ENCODE data around the gene ENG.
A peak's percentile ranks its signal among the peaks of the same experiment; 100 is the strongest.
"Not testable (repeated sequence)": the region's sequence is repeated elsewhere in the genome, so short reads cannot be mapped to it uniquely, and the experiment has no call there.

Gene ENG

DNA sequence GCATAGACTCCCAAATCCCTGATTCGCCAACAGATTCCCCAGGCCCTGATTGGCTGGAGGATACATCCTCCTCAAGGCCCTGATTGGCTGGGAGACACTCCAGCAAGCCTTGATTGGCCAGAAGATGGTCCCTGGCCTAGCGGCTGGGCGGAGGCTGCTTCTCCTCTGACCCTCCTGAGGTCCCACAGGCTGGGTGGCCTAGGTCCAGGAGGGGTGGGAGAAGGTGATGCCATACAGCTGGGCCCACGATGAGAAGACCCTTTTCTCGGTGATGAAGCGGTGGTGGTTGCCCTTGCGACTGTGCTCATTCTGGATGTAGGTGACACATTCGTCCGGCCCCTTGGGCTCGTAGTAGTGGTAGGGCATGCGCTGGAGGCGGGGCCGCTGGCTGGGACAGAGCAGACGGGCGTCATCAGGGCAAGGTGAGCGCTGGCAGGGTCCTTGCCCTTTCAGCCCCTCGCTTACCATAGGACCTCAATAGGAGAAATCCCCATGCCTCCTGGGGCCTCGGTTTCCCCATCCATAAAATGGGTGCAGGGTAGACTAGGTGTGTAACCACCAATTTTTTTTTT, 32.0 kb upstream of the ENG start:
- H3K9me3 ChIP-seq (ENCODE audit: control extremely low read depth in 1 of 5, control insufficient read depth in 4 of 5, insufficient read depth in 2 of 5, low read depth in 1 of 5, low read length in 4 of 5): no peaks in the 10 kb centered on the region
- peaks cover 5 to 49% (median 26%) of the 10 kb centered on the region in 4 experiments for H3K36me3 ChIP-seq (ENCODE audit: control insufficient read depth in 4 of 4, insufficient read depth in 4 of 4, low read length in 3 of 4)
- ChIA-PET POLR2A (no interaction called here), CTCF (interaction anchor here (1.6 kb wide), 1 partner anchor 12 kb away, joined by 6 read pairs; no protein-coding TSS in a partner anchor)
- DNase-seq: no peak
- 99% methylated on average over 15 of the region's 18 CpGs for WGBS (ENCODE audit: insufficient coverage)
- peaks cover 4 to 45% (median 39%) of the 10 kb centered on the region in 4 experiments for H3K4me1 ChIP-seq (ENCODE audit: control extremely low read depth in 1 of 4, control insufficient read depth in 4 of 4, insufficient read depth in 4 of 4, low read length in 3 of 4)
- no peaks in the 10 kb centered on the region for H3K27me3 ChIP-seq (replicated peaks in 2 of 5; ENCODE audit: control insufficient read depth in 4 of 5, insufficient read depth in 5 of 5, low read length in 4 of 5)
- no peak overlapping the region for H3K27ac ChIP-seq (ENCODE audit: insufficient read depth in 1 of 2, low read depth in 1 of 2, low read length in 2 of 2, poor library complexity in 1 of 2, severe bottlenecking in 2 of 2)
- no peak overlapping the region for H3K4me3 ChIP-seq (ENCODE audit: control insufficient read depth in 1 of 7, extremely low read depth in 1 of 7, insufficient read depth in 4 of 7, low read depth in 2 of 7, low read length in 6 of 7)

DNA sequence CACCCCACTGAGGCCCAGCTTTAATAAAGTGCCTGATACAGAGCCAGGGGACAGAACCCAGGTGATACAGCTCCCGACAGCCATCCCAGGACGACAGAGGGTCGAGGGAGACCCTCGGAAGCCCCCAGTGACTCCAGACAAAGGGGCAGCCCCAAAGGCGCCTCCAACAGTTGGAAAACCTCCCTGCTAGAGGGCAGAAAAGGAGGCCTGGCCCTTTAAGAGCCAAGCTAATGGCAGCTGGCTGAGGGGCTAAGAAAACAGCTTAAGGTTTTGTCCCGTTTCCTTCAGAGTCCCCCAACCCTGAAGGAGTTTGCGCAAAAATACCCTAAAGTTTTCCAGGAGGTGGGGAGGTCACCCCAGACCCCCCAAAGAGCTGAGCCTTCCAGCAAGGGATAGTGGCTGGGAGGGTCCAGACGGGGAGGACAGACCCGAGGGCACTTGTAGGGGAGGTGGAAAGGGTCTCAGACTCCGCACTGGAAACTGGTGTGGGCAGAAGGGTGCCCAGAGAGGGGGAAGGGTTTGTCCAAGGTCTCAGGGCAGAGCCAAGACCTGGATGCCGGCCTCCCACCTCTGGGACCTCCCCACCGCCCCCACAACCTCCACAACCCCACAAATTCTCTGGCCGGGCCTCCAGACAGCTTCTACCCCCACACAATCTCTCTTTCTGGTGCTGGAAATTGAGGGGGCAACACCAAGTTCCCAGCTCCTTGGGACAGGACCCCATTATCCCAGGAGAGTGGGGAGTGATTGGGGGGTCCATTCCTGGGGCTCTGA, 31.2 kb upstream of the ENG start:
- ChIA-PET CTCF (interaction anchor here (0.8 to 2.2 kb wide), 9 partner anchors 9 to 40 kb away, joined by 3 to 15 read pairs (median 4); partner anchors contain the start of genes ENG and ST6GALNAC6), POLR2A (interaction anchor here (0.9 to 1.8 kb wide), 2 partner anchors 13 to 18 kb away, joined by 4 to 7 read pairs; no protein-coding TSS in a partner anchor)
- WGBS (ENCODE audit: insufficient coverage): 86% methylated on average over 8 of the region's 13 CpGs
- Histone ChIP-seq H3K27me3 (replicated peaks in 2 of 5; ENCODE audit: control insufficient read depth in 4 of 5, insufficient read depth in 5 of 5, low read length in 4 of 5) (no peaks in the 10 kb centered on the region), H3K36me3 (ENCODE audit: control insufficient read depth in 4 of 4, insufficient read depth in 4 of 4, low read length in 3 of 4) (peaks cover 2 to 44% (median 22%) of the 10 kb centered on the region in 4 experiments), H3K9me3 (ENCODE audit: control extremely low read depth in 1 of 5, control insufficient read depth in 4 of 5, insufficient read depth in 2 of 5, low read depth in 1 of 5, low read length in 4 of 5) (no peaks in the 10 kb centered on the region), H3K4me1 (ENCODE audit: control extremely low read depth in 1 of 4, control insufficient read depth in 4 of 4, insufficient read depth in 4 of 4, low read length in 3 of 4) (peaks cover 4 to 45% (median 39%) of the 10 kb centered on the region in 4 experiments), H3K4me3 (ENCODE audit: control insufficient read depth in 1 of 7, extremely low read depth in 1 of 7, insufficient read depth in 4 of 7, low read depth in 2 of 7, low read length in 6 of 7) (peak overlapping the region in 1 of 7 experiments; percentile 23), H3K27ac (ENCODE audit: insufficient read depth in 1 of 2, low read depth in 1 of 2, low read length in 2 of 2, poor library complexity in 1 of 2, severe bottlenecking in 2 of 2) (peak overlapping the region in 1 of 2 experiments; percentile 59)
- DNase-seq: no peak

GRCh38 chr9:127884976-127885490, 30.6 kb upstream of the ENG start:
- 67% methylated on average over 11 of the region's 15 CpGs for WGBS (ENCODE audit: insufficient coverage)

DNA sequence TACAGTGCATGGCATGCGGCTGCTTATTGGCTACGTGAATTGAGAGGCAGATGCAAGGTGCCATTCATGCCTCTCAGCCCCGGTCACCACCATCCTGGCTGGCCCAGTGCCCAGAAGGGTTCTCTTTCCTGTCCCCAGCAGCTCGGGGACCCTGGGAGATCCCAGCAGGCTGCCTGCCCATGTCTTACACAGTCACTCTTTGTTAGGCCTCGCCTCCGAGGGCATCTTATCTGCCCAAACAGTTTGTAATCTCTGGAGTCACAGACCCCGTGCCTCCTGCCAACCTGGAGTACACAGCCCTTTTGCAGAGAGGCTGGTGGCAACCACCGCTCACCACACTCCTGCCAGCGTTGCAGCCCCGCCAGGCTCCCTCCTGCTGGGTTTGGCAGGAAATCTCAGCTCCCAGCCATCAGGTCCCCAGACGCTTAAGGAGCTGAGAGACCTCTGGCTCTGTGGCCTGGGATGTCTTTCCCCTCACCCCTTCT, 30.0 kb upstream of the ENG start:
- POLR2A ChIA-PET: interaction anchor here (1.8 kb wide), 1 partner anchor 19 kb away, joined by 7 read pairs; no protein-coding TSS in a partner anchor
- no peaks in the 10 kb centered on the region for H3K27me3 ChIP-seq (replicated peaks in 2 of 5; ENCODE audit: control insufficient read depth in 4 of 5, insufficient read depth in 5 of 5, low read length in 4 of 5)
- peaks cover 4 to 45% (median 39%) of the 10 kb centered on the region in 4 experiments for H3K4me1 ChIP-seq (ENCODE audit: control extremely low read depth in 1 of 4, control insufficient read depth in 4 of 4, insufficient read depth in 4 of 4, low read length in 3 of 4)
- peaks cover 2 to 35% (median 18%) of the 10 kb centered on the region in 4 experiments for H3K36me3 ChIP-seq (ENCODE audit: control insufficient read depth in 4 of 4, insufficient read depth in 4 of 4, low read length in 3 of 4)
- peak overlapping the region in 3 of 7 experiments; percentile 1 to 45 (median 23) for H3K4me3 ChIP-seq (ENCODE audit: control insufficient read depth in 1 of 7, extremely low read depth in 1 of 7, insufficient read depth in 4 of 7, low read depth in 2 of 7, low read length in 6 of 7)
- H3K9me3 ChIP-seq (ENCODE audit: control extremely low read depth in 1 of 5, control insufficient read depth in 4 of 5, insufficient read depth in 2 of 5, low read depth in 1 of 5, low read length in 4 of 5): no peaks in the 10 kb centered on the region
- CTCF ChIA-PET: interaction anchor here (0.7 to 2.2 kb wide), 13 partner anchors 10 to 100 kb away, joined by 3 to 15 read pairs (median 4); partner anchors contain the start of genes ENG, ST6GALNAC4 and ST6GALNAC6
- peak overlapping the region in 1 of 2 experiments; percentile 54 for H3K27ac ChIP-seq (ENCODE audit: insufficient read depth in 1 of 2, low read depth in 1 of 2, low read length in 2 of 2, poor library complexity in 1 of 2, severe bottlenecking in 2 of 2)
- WGBS (ENCODE audit: insufficient coverage): under 1% methylated on average over 11 of the region's 11 CpGs
- DNase-seq: peak; percentile 94 to 99 (median 98)

More at GRCh38 chr9:127884976-127885490, 30.6 kb upstream of the ENG start:
- CTCF ChIA-PET: interaction anchor here (0.7 to 2.2 kb wide), 14 partner anchors 9 to 98 kb away, joined by 3 to 15 read pairs (median 4); partner anchors contain the start of genes ENG, ST6GALNAC4 and ST6GALNAC6
- Histone ChIP-seq H3K9me3 (ENCODE audit: control extremely low read depth in 1 of 5, control insufficient read depth in 4 of 5, insufficient read depth in 2 of 5, low read depth in 1 of 5, low read length in 4 of 5) (no peaks in the 10 kb centered on the region), H3K27me3 (replicated peaks in 2 of 5; ENCODE audit: control insufficient read depth in 4 of 5, insufficient read depth in 5 of 5, low read length in 4 of 5) (no peaks in the 10 kb centered on the region), H3K36me3 (ENCODE audit: control insufficient read depth in 4 of 4, insufficient read depth in 4 of 4, low read length in 3 of 4) (peaks cover 2 to 37% (median 19%) of the 10 kb centered on the region in 4 experiments), H3K27ac (ENCODE audit: insufficient read depth in 1 of 2, low read depth in 1 of 2, low read length in 2 of 2, poor library complexity in 1 of 2, severe bottlenecking in 2 of 2) (peak overlapping the region in 1 of 2 experiments; percentile 54), H3K4me3 (ENCODE audit: control insufficient read depth in 1 of 7, extremely low read depth in 1 of 7, insufficient read depth in 4 of 7, low read depth in 2 of 7, low read length in 6 of 7) (peak overlapping the region in 1 of 7 experiments; percentile 23), H3K4me1 (ENCODE audit: control extremely low read depth in 1 of 4, control insufficient read depth in 4 of 4, insufficient read depth in 4 of 4, low read length in 3 of 4) (peaks cover 4 to 45% (median 39%) of the 10 kb centered on the region in 4 experiments)
- POLR2A ChIA-PET: interaction anchor here (0.9 to 1.8 kb wide), 2 partner anchors 14 to 18 kb away, joined by 4 to 7 read pairs; no protein-coding TSS in a partner anchor
- no peak for DNase-seq

- Histone ChIP-seq H3K27me3 (replicated peaks in 2 of 5; ENCODE audit: control insufficient read depth in 4 of 5, insufficient read depth in 5 of 5, low read length in 4 of 5) (no peaks in the 10 kb centered on the region), H3K36me3 (ENCODE audit: control insufficient read depth in 4 of 4, insufficient read depth in 4 of 4, low read length in 3 of 4) (peaks cover 2 to 35% (median 17%) of the 10 kb centered on the region in 4 experiments), H3K4me1 (ENCODE audit: control extremely low read depth in 1 of 4, control insufficient read depth in 4 of 4, insufficient read depth in 4 of 4, low read length in 3 of 4) (peaks cover 4 to 45% (median 40%) of the 10 kb centered on the region in 4 experiments), H3K27ac (ENCODE audit: insufficient read depth in 1 of 2, low read depth in 1 of 2, low read length in 2 of 2, poor library complexity in 1 of 2, severe bottlenecking in 2 of 2) (no peak overlapping the region), H3K4me3 (ENCODE audit: control insufficient read depth in 1 of 7, extremely low read depth in 1 of 7, insufficient read depth in 4 of 7, low read depth in 2 of 7, low read length in 6 of 7) (peak overlapping the region in 2 of 7 experiments; percentile 42 to 45), H3K9me3 (ENCODE audit: control extremely low read depth in 1 of 5, control insufficient read depth in 4 of 5, insufficient read depth in 2 of 5, low read depth in 1 of 5, low read length in 4 of 5) (no peaks in the 10 kb centered on the region)
- WGBS (ENCODE audit: insufficient coverage): 84% methylated on average over 5 of the region's 7 CpGs
- DNase-seq: no peak
- ChIA-PET CTCF (interaction anchor here (0.9 to 2.2 kb wide), 4 partner anchors 32 to 99 kb away, joined by 3 to 14 read pairs (median 4); partner anchors contain the start of gene ST6GALNAC4), POLR2A (interaction anchor here (1.8 kb wide), 1 partner anchor 19 kb away, joined by 7 read pairs; no protein-coding TSS in a partner anchor)
Measured at GRCh38 chr9:127883959-127884358, 29.5 kb upstream of the ENG start.

DNA sequence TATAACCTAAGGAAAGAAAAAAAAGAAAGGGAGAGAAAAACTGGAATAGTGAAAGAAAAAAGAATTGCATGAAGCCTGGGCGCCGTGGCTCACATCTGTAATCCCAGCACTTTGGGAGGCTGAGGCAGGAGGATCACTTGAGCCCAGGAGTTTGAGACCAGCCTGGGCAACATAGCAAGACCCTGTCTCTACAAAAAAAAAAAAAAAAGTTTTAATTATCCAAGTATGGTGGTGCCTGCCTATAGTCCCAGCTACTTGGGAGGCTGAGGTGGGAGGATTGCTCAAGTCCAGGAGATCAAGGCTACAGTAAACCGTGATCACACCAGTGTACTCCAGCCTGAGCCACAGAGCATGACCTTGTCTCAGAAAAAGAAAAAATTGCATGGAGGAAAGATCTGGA, 27.3 kb upstream of the ENG start:
- WGBS (ENCODE audit: insufficient coverage): 100% methylated on average over 2 of the region's 3 CpGs

More for the DNA sequence above, 27.3 kb upstream of the ENG start:
- ChIA-PET POLR2A (interaction anchor here (0.6 to 2.2 kb wide), 4 partner anchors 17 to 79 kb away, joined by 3 to 13 read pairs (median 4); partner anchors contain the start of genes FPGS, ST6GALNAC4 and ST6GALNAC6), CTCF (interaction anchor here (0.6 to 3.5 kb wide), 14 partner anchors 11 to 146 kb away, joined by 3 to 33 read pairs (median 7); partner anchors contain the start of genes CDK9 and ST6GALNAC4)
- Histone ChIP-seq H3K36me3 (ENCODE audit: control insufficient read depth in 4 of 4, insufficient read depth in 4 of 4, low read length in 3 of 4) (peaks cover 2 to 22% (median 5%) of the 10 kb centered on the region in 4 experiments), H3K4me1 (ENCODE audit: control extremely low read depth in 1 of 4, control insufficient read depth in 4 of 4, insufficient read depth in 4 of 4, low read length in 3 of 4) (peaks cover 4 to 61% (median 47%) of the 10 kb centered on the region in 4 experiments)
- not testable (repeated sequence) for H3K4me3 ChIP-seq (ENCODE audit: control insufficient read depth in 1 of 7, extremely low read depth in 1 of 7, insufficient read depth in 4 of 7, low read depth in 2 of 7, low read length in 6 of 7); H3K27ac ChIP-seq (ENCODE audit: insufficient read depth in 1 of 2, low read depth in 1 of 2, low read length in 2 of 2, poor library complexity in 1 of 2, severe bottlenecking in 2 of 2); H3K27me3 ChIP-seq (replicated peaks in 2 of 5; ENCODE audit: control insufficient read depth in 4 of 5, insufficient read depth in 5 of 5, low read length in 4 of 5); DNase-seq; H3K9me3 ChIP-seq (ENCODE audit: control extremely low read depth in 1 of 5, control insufficient read depth in 4 of 5, insufficient read depth in 2 of 5, low read depth in 1 of 5, low read length in 4 of 5)

Measured in common myeloid progenitor, CD34-positive (primary cell).